Measurements from ENCODE around the gene ANKS4B. TPM values are rescaled to one million over a fixed set of nuclear protein-coding genes. Genes with fewer than 3 reads are reported as not detected.
"Not testable (repeated sequence)": the region's sequence is repeated elsewhere in the genome, so short reads cannot be mapped to it uniquely, and the experiment has no call there.

The ANKS4B gene
- total RNA-seq, result under 0.01 TPM

- FAIRE-seq, result no peak
These were observed at the start of gene ANKS4B for GRCh38 chr16:21233521-21234150. Gene ANKS4B, plus strand, starts transcription at chr16:21233699. Its CDS starts 39 bp downstream, at chr16:21233738.

GRCh38 chr16:21183995-21184394, 49.5 kb upstream of the ANKS4B start:
- FAIRE-seq (no peak), DNase-seq (ENCODE audit: low spot score in 2 of 2) (no peak)

More at GRCh38 chr16:21233521-21234150, at the start of gene ANKS4B:
- DNase-seq (ENCODE audit: low spot score in 2 of 2), result no peak

- DNase-seq (ENCODE audit: low spot score in 2 of 2) (no peak), FAIRE-seq (no peak)
These were observed 48.7 kb upstream of the ANKS4B start for GRCh38 chr16:21184834-21185233.

GRCh38 chr16:21185659-21186325, 47.7 kb upstream of the ANKS4B start:
- FAIRE-seq (no peak), DNase-seq (ENCODE audit: low spot score in 2 of 2) (no peak)

DNA sequence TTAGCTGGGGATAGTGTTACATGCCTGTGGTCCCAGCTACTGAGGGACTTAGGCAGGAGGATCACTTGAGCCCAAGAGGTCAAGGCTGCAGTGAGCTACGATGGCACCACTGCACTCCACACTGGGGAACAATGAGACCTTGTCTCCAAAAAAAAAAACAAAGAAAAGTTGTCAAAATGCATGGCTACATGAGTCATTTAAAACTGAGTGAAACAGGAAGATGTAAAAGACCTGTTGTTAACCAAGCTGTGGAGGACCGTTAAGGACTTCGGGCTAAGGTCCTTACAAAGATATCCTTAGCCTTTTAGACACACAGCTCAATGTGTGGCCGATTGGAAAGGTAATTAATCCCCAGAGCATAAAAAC, 47.2 kb upstream of the ANKS4B start:
- DNase-seq (ENCODE audit: low spot score in 2 of 2) (no peak), FAIRE-seq (no peak)

GRCh38 chr16:21189311-21189710, 44.2 kb upstream of the ANKS4B start:
- FAIRE-seq, result no peak

DNA sequence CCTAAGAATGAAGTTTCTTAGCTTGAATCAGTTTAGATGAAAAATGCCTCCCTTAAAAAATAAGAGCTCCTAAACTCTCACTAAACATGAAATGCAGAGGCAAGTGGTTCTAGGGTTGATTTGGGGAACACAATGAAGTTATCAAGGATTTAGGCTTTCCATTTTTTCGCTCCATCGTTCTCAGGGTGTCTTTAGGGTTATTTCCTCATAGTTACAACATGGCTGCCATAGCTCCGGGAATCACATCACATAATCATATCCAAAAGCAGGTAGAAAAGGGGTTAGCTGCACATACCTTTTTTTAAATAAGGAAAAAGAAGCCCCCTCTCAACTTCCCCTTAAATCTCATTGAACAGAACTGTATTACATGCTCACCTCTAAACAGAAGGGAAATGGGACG, 43.5 kb upstream of the ANKS4B start:
- FAIRE-seq (no peak), DNase-seq (ENCODE audit: low spot score in 2 of 2) (no peak)

More at GRCh38 chr16:21189311-21189710, 44.2 kb upstream of the ANKS4B start:
- no peak for DNase-seq (ENCODE audit: low spot score in 2 of 2)

GRCh38 chr16:21190599-21190998, 42.9 kb upstream of the ANKS4B start:
- no peak for FAIRE-seq
- DNase-seq (ENCODE audit: low spot score in 2 of 2), result no peak

DNA sequence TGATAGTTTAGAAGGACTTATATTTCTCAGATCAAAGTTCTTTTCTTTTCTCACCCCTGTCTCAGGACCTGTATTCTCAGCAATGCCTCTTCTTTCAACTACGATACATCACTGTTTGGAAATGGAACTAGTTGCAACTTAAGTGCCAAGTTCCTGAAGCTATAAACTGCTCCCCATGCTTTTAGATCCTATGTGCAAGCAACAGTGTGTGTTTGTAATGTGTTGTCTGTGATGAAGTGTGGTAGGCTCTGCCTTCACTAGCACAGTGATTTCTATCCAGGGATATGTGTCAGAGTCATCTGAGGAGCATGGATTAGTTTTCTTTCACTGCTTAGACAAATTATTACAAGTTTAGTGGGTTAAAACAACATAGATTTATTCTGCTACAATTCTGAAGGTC, 40.5 kb upstream of the ANKS4B start:
- no peak for DNase-seq (ENCODE audit: low spot score in 2 of 2)
- FAIRE-seq, result no peak

DNA sequence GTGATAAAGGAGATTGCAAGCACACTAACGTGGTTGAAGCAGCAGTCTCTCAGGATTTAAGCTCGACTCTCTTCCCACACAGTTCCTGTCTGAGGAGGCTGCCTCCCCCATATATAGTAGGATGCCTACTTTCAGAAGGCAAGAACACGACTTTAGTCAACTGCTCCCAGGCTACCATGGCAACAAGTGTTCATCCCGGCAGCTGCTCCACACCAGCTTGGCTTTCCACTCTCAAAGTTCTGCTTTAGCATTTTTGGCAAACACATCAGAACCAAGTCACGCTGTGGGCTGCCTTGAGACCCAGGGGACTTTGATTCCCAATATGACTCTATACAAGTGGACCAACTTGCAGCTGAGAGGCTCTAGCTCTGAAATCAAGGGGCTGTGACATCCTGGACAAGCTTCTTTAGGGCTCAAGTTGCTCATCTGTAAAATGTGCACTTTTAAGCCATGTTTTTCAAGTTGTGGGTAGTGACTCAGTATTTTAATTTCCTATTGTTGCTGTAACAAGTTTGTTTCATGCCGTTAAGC, 38.7 kb upstream of the ANKS4B start:
- DNase-seq (ENCODE audit: low spot score in 2 of 2) (peak in 1 of 2 donors; percentile 22), FAIRE-seq (no peak)

DNA sequence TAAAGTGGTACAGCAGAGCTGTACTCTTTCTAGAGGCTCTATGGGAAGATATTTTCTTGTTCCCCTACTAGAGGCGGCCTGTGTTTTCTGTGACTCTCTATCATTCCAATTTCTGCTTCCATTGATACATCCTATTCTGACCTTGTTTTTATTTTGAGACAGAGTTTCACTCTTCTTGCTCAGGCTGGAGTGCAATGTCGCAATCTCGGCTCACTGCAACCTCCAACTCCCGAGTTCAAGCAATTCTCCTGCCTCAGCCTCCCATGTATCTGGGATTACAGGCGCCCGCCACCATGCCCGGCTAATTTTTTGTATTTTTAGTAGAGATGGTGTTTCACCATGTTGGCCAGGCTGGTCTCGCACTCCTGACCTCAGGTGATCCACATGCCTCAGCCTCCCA, 38.2 kb upstream of the ANKS4B start:
- not testable (repeated sequence) for DNase-seq (ENCODE audit: low spot score in 2 of 2); FAIRE-seq

GRCh38 chr16:21197112-21197511, 36.4 kb upstream of the ANKS4B start:
- DNase-seq (ENCODE audit: low spot score in 2 of 2), result no peak
- no peak for FAIRE-seq

DNA sequence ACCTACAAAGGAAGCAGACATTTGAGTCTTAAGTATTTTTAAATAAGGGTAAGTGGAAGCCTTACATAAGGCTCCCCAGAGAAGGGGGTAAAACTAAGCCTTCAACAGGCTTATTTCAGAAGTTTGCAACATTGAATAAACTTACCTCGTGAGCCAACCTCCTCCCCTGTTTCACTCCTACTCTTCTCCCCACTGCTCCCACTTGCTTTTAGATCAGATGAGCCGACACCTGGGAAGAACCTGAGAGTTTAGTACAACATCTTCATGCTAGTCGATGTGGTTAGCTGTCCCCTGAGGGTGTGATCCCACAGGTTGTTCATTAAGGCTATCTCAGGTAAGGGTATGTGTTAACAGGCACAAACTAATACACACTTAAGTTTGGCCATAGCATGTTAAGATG, 35.9 kb upstream of the ANKS4B start:
- DNase-seq (ENCODE audit: low spot score in 2 of 2), result no peak
- no peak for FAIRE-seq

GRCh38 chr16:21199607-21200218, 33.8 kb upstream of the ANKS4B start:
- DNase-seq (ENCODE audit: low spot score in 2 of 2) (no peak), FAIRE-seq (no peak)

DNA sequence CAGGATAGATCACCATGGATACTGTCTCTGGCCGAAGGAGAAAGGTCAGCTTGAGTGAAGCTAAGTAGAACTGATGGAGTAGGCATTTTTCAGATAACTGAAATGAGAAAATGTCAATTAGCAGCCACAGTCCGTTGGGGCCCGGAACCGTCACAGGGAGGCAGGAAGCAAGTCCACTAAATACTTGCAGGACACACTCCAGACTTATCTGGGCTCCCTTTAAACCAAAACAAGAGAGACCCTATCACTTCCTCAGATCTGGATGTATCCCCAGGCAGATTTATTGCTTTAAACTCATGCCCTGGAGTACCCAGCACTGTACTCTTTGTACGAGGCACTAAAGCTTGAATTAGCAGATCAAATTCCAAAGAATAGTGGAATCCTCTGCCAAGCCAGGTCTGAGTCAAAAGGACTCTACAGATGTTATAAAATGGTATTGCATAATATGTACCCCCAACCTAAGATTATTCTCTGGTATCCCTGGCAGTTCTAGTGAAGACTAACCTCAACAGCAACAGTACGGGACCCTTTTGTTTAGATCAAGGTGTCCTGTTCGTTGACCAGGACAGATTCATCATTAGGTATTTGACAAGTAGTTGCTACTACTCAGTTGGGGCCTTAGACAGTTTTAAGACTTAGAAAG, 30.2 kb upstream of the ANKS4B start:
- no peak for FAIRE-seq

DNA sequence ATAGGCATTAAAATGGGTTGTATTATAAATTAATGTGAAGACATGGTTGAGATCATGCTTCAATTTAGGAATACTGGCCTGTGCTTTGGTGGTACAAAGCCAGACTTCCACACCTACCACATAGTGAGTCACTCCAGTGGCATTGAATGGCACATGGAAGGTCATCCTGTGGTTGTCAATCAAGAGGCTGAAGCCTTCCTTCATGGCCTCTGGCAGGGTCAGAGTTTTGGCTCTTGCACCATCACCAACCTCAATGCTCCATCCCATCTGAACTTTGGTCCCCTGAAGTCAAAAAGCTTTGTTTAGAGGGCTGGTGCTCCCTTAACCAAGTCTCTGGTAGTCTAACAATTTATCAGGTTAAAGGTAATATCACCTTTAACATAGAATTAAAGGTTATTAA, 28.2 kb upstream of the ANKS4B start:
- FAIRE-seq, result no peak
- DNase-seq (ENCODE audit: low spot score in 2 of 2), result no peak

More for the DNA sequence above, 30.2 kb upstream of the ANKS4B start:
- no peak for DNase-seq (ENCODE audit: low spot score in 2 of 2)

GRCh38 chr16:21206550-21206949, 26.9 kb upstream of the ANKS4B start:
- DNase-seq (ENCODE audit: low spot score in 2 of 2) (no peak), FAIRE-seq (no peak)

DNA sequence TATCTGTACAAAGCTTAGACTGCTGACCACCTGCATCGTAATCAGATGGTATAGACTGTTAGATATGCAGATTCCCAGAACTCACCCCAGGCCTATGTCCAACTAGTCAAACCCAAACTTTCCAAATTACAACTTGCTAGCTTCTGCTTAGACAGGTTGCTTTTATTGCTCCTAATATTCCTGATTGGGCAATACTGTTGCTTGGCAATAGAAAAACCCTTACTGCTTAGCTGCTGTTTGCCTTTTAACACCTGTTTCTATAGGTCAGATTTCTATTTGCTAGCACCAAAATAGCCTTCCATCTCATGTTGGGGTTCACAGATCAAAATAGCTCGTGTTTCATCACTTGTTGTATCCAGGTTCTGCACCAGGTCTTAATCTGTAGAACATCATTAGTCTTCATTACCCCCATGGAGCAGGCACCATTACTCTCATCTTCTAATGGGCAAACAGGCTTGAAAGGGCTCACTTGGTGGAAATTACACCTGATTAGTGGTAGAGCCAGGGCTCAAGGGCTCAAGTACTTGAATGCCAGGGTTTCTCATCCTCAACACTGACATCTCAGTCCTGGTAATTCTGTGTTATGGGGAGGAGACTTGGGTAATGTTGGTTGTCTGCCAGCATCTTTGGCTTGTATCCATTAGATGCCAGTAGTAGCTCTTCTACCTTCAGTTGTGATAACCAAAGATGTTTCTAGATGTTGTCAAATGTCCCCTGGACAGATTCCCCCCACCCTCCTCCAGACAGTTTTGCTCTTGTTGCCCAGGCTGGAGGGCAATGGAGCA, 24.9 kb upstream of the ANKS4B start:
- FAIRE-seq (no peak), DNase-seq (ENCODE audit: low spot score in 2 of 2) (no peak)

DNA sequence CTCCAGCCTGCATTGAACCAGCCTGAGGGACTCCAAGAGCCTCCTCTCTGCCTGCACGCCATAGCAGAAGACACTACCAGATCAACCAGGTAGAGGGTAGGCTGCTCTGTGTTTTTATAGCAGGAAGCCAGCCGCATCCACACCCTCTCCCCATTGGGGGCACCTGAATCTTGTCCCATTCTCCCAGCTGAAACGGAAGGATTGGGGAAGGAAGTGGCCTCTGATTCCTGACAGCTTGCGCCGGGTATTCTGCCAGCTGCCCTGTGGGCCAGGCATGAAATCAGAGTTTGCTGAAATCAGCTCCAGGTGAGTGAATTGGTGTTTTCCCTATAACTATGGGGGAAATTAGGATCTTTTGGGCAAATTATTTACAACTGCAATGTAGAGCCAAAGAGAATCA, 22.0 kb upstream of the ANKS4B start, which contains the start of gene ZP2:
Gene ZP2 (minus strand): TSS at position 89 of the 400 bp plus-strand sequence. CDS start 27 bp downstream, at position 62.
- DNase-seq (ENCODE audit: low spot score in 2 of 2) (no peak), FAIRE-seq (no peak)

- DNase-seq (ENCODE audit: low spot score in 2 of 2), result no peak
These were observed 19.4 kb upstream of the ANKS4B start for GRCh38 chr16:21214086-21214485.

More at GRCh38 chr16:21214086-21214485, 19.4 kb upstream of the ANKS4B start:
- no peak for FAIRE-seq

All from frontal cortex (tissue), 4 donors.